DOHH2 (cell line): Measurements from ENCODE around the gene C12orf57.

ENCODE experiments used
- H3F3A ChIP-seq: fragments of 200-600 bp; sonication (generic), shearing (Covaris generic); 2 replicates; pipeline ENCODE4 v1.6.0; 2016; ENCODE audit warnings: antibody characterized with exemption, mild to moderate bottlenecking; ENCODE audit not compliant: control insufficient read depth, insufficient read depth
- H3K27ac ChIP-seq: fragments of 200-600 bp; sonication (generic); 2 replicates; pipeline ENCODE4 v1.5.1; 2014; ENCODE audit warnings: low read depth, mild to moderate bottlenecking, low read length, moderate library complexity
- H3K27me3 ChIP-seq: fragments of 200-600 bp; sonication (generic); 2 replicates; pipeline ENCODE4 v1.6.1; 2014; ENCODE audit warnings: mild to moderate bottlenecking, low read length, mixed read lengths; ENCODE audit not compliant: control insufficient read depth
- H3K36me3 ChIP-seq: fragments of 200-600 bp; sonication (generic); 2 replicates; pipeline ENCODE4 v1.6.1; 2014; ENCODE audit warnings: mild to moderate bottlenecking, low read length, moderate library complexity, mixed read lengths; ENCODE audit not compliant: control insufficient read depth
- H3K4me1 ChIP-seq: fragments of 200-600 bp; sonication (generic); 2 replicates; pipeline ENCODE4 v1.6.1; 2014; ENCODE audit warnings: mild to moderate bottlenecking, low read length, mixed read lengths; ENCODE audit not compliant: control insufficient read depth
- H3K4me2 ChIP-seq: fragments of 200-600 bp; sonication (generic); 2 replicates; pipeline ENCODE4 v1.6.0; 2014; ENCODE audit warnings: mild to moderate bottlenecking, low read length, moderate library complexity
- H3K4me3 ChIP-seq: fragments of 200-600 bp; sonication (generic); 2 replicates; pipeline ENCODE4 v1.5.1; 2014; ENCODE audit warnings: mild to moderate bottlenecking, low read length, mixed read lengths
- H3K79me2 ChIP-seq: fragments of 200-600 bp; sonication (generic); 2 replicates; pipeline ENCODE4 v1.6.1; 2014; ENCODE audit warnings: mild to moderate bottlenecking, low read length, mixed read lengths; ENCODE audit not compliant: control insufficient read depth
- H3K9me2 ChIP-seq: fragments of 200-600 bp; sonication (generic); replicated peaks from 2 replicates; pipeline ENCODE4 v1.6.1; 2014; ENCODE audit warnings: mild to moderate bottlenecking, low read length, mixed read lengths; ENCODE audit not compliant: control insufficient read depth
- H3K9me3 ChIP-seq: fragments of 200-600 bp; sonication (generic); 2 replicates; pipeline ENCODE4 v1.6.1; 2014; ENCODE audit warnings: antibody characterized with exemption, low read length, mixed read lengths; ENCODE audit not compliant: control insufficient read depth, insufficient read depth
- H4K20me1 ChIP-seq: fragments of 200-600 bp; sonication (generic); 2 replicates; pipeline ENCODE4 v1.6.0; 2014; ENCODE audit warnings: low read depth, mild to moderate bottlenecking, antibody characterized with exemption, low read length, moderate library complexity; ENCODE audit not compliant: control insufficient read depth, insufficient read depth
- EZH2phosphoT487 ChIP-seq: fragments of 200-600 bp; sonication (generic); IDR thresholded peaks from 2 replicates; pipeline ENCODE4 v1.6.1; 2017; ENCODE audit warnings: borderline replicate concordance, mild to moderate bottlenecking, antibody characterized with exemption, low read length, moderate library complexity, mixed read lengths
- TF ChIP-seq, protein P1 (sequence below): fragments of 200-600 bp; sonication (generic); IDR thresholded peaks from one replicate; pipeline ENCODE4 v1.5.1; 2014; ENCODE audit warnings: antibody characterized with exemption, mild to moderate bottlenecking, low read depth, low read length; ENCODE audit not compliant: poor library complexity, severe bottlenecking

The C12orf57 gene

DNA sequence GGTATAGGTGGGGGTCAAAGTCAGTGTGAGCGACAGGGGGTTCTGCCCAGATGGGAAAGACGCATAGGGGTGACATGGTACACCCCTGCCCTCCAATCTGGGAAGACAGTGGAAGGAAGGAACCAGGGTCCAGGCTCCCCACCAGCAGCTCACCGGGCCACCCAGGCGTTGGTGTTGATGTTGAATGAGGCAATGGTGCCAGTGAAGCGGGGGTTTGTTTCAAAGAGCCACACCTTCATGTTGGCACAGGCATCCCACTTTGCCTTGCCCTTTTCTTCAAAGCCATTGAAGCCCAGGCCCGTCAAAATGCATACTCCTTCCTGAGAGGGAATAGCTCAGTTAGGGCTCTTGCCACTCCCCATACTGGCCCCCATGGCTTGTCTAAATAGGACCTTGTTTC is 34.4 kb downstream of the C12orf57 start:
- peaks cover 14% of the 10 kb centered on the region for H3K79me2 ChIP-seq
- H3K9me2 ChIP-seq = no peaks in the 10 kb centered on the region
- peaks cover 92% of the 10 kb centered on the region for H3K36me3 ChIP-seq
- H3F3A ChIP-seq = peaks cover 6% of the 10 kb centered on the region; the same call in 1 of the 2 replicates
- H3K4me3 ChIP-seq = no peak overlapping the region
- H3K27me3 ChIP-seq = no peaks in the 10 kb centered on the region
- no peak overlapping the region for H3K27ac ChIP-seq
- TF ChIP-seq EZH2phosphoT487 = no peak
- TF ChIP-seq, protein P1, sequence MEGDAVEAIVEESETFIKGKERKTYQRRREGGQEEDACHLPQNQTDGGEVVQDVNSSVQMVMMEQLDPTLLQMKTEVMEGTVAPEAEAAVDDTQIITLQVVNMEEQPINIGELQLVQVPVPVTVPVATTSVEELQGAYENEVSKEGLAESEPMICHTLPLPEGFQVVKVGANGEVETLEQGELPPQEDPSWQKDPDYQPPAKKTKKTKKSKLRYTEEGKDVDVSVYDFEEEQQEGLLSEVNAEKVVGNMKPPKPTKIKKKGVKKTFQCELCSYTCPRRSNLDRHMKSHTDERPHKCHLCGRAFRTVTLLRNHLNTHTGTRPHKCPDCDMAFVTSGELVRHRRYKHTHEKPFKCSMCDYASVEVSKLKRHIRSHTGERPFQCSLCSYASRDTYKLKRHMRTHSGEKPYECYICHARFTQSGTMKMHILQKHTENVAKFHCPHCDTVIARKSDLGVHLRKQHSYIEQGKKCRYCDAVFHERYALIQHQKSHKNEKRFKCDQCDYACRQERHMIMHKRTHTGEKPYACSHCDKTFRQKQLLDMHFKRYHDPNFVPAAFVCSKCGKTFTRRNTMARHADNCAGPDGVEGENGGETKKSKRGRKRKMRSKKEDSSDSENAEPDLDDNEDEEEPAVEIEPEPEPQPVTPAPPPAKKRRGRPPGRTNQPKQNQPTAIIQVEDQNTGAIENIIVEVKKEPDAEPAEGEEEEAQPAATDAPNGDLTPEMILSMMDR = no peak
- H4K20me1 ChIP-seq = no peaks in the 10 kb centered on the region
- no peaks in the 10 kb centered on the region for H3K9me3 ChIP-seq
- H3K4me1 ChIP-seq = peaks cover 1% of the 10 kb centered on the region
- no peak overlapping the region for H3K4me2 ChIP-seq

DNA sequence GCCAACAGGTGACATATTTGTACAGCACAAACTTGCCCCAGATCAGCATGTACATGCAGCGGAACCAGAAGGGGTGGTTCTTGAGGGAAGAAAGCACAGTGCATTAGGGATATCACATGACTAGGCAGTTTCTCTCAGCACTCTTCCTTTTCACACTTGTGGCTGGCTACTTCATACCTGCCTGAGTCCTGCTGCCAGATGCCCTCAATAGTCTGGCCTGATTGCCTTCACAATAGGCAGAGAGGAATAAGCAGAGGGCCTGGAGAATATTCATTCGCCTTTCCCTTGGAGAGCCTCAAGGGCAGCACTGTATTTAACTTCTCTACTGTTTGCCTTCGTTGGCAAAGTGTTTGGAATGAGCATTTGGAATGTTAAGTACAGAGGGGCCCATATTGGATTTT is 34.8 kb downstream of the C12orf57 start:
- no peaks in the 10 kb centered on the region for H3K27me3 ChIP-seq
- TF ChIP-seq, protein P1 = no peak
- no peak for TF ChIP-seq EZH2phosphoT487
- H3K4me2 ChIP-seq = no peak overlapping the region
- H3K36me3 ChIP-seq = peaks cover 92% of the 10 kb centered on the region
- no peaks in the 10 kb centered on the region for H4K20me1 ChIP-seq
- H3F3A ChIP-seq = peaks cover 6% of the 10 kb centered on the region; the same call in 1 of the 2 replicates
- H3K9me3 ChIP-seq = no peaks in the 10 kb centered on the region
- H3K9me2 ChIP-seq = no peaks in the 10 kb centered on the region
- H3K27ac ChIP-seq = no peak overlapping the region
- peaks cover 12% of the 10 kb centered on the region for H3K79me2 ChIP-seq
- H3K4me3 ChIP-seq = no peak overlapping the region
- H3K4me1 ChIP-seq = no peaks in the 10 kb centered on the region

DNA sequence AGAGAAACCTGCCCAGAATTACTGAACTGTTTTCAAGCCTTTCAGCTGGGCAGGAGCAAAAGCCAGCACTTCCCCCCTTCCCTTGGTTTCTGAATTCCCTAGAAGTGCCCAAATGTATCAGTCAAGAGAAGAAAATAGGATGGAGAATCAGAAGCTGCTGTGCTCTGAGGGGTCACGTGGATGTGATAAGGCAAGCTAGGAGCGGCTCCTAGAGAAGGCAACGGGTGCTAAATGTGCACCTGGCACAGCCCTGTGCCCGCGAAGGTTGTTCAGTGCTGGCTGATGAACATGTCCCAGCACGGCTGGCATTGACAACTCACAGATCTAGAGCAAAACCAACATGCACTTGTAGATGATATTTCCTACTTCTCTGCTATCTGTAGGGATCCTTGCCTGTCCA is 35.2 kb downstream of the C12orf57 start:
- H4K20me1 ChIP-seq = no peaks in the 10 kb centered on the region
- H3K4me2 ChIP-seq = no peak overlapping the region
- no peaks in the 10 kb centered on the region for H3K4me1 ChIP-seq
- peaks cover 6% of the 10 kb centered on the region; the same call in 1 of the 2 replicates for H3F3A ChIP-seq
- H3K27ac ChIP-seq = no peak overlapping the region
- no peaks in the 10 kb centered on the region for H3K27me3 ChIP-seq
- H3K36me3 ChIP-seq = peaks cover 88% of the 10 kb centered on the region
- H3K4me3 ChIP-seq = no peak overlapping the region
- TF ChIP-seq EZH2phosphoT487 = no peak
- TF ChIP-seq, protein P1 = no peak
- no peaks in the 10 kb centered on the region for H3K9me2 ChIP-seq
- H3K9me3 ChIP-seq = no peaks in the 10 kb centered on the region
- peaks cover 8% of the 10 kb centered on the region for H3K79me2 ChIP-seq
